Pancreas (tissue), 10 donors: ENCODE results near the gene NFKBIL1. TPM values are rescaled to one million over a fixed set of nuclear protein-coding genes. Genes with fewer than 3 reads are reported as not detected.

Experiments
- ATAC-seq, 4 donors: fragments of 200-7000 bp; cut with Tn5 transposase; one replicate each; pipeline versions ENCODE4 v1.8.0 to v1.9.1; 2020; ENCODE audit warnings: mild to moderate bottlenecking in 4 of 4, moderate library complexity in 4 of 4
- DNase-seq, 6 donors: peaks; one replicate each; pipeline ENCODE4 v3.0.0-alpha.2; 2020
- FAIRE-seq: peaks from 2 replicates; lab custom pipeline; 2012; peaks lifted over from hg19 to GRCh38; lab: Jason Lieb, UNC
- H3K27ac ChIP-seq, 4 donors: fragments of 200-600 bp; sonication (generic); 1 replicate in 3 of 4; 2 replicates in 1 of 4; pipeline versions ENCODE4 v1.5.0 to v1.8.0; 2020
- H3K27me3 ChIP-seq, 4 donors: fragments of 200-600 bp; one replicate each; pipeline ENCODE4 v1.8.0; 2021
- H3K36me3 ChIP-seq, 3 donors: fragments of 200-600 bp; sonication (generic) in 1 of 3; one replicate each; pipeline versions ENCODE4 v1.5.0 to v1.8.0; 2020 to 2021
- H3K4me1 ChIP-seq, 3 donors: fragments of 200-600 bp; one replicate each; pipeline ENCODE4 v1.8.0; 2021
- H3K4me3 ChIP-seq, 4 donors: fragments of 200-600 bp; sonication (generic) in 2 of 4; one replicate each; pipeline versions ENCODE4 v1.5.0 to v1.8.0; 2020 to 2021
- H3K9me3 ChIP-seq, 4 donors: fragments of 200-600 bp; one replicate each; pipeline ENCODE4 v1.8.0; 2021
- CTCF ChIP-seq, 4 donors: fragments of 200-600 bp; sonication (generic) in 3 of 4; IDR thresholded peaks; one replicate each; pipeline versions ENCODE4 v1.5.0 to v1.8.0; 2021; ENCODE audit warnings: antibody characterized with exemption in 4 of 4
- WGBS, 2 donors: extraction: QIAGEN DNeasy Blood & Tissue Kit; methylation state at CpG; one replicate each; pipeline ENCODE4 v1.1.7; 2013; 5-methylcytosine and 5-hydroxymethylcytosine counted together
- intact Hi-C, 3 donors: fragments of 100-400 bp; cut with DNase I; formaldehyde crosslinking; loops; one replicate each; pipeline versions ENCODE4 v1.11.1 to v1.14.2; 2022
- polyA plus RNA-seq, 2 donors: library from polyadenylated mRNA; stranded (reverse); fragments of 200-250 nt; gene quantifications; one replicate each; pipeline ENCODE4 v1.2.3, GENCODE V29; 2013
- total RNA-seq, 6 donors: library from RNA; stranded (reverse); fragmentation: NEBNext Ultra II Directional in 4 of 6; extraction: Animal tissue kit (Norgen Biotek cat#: 25700) in 4 of 6; gene quantifications; one replicate each; pipeline versions ENCODE4 v1.2.1 to v1.2.4, GENCODE V29; 2021 to 2023
- donor health status: healthy with polysubstance abuse.
- donor health status: DM: no; HTN: no; CAD: no; lungs with moderate emphysema.
- donor health status: DM: no; HTN: no; CAD: no.
- donor health status: control.
- donor health status: control.
- donor health status: Bipolar disorder and iron deficiency.
- donor health status: DM: yes; HTN: yes; CAD: no.
- donor health status: DM: no; HTN: no; CAD: no.
- donor health status: DM: no; HTN: no; CAD: no.
- donor health status: DM: yes; HTN: yes; CAD: no.

The NFKBIL1 gene
- total and polyA plus RNA-seq, 8 donors: 12.1 to 46.0 (median 21.5) TPM

GRCh38 chr6:31531162-31531561 is 16.2 kb upstream of the NFKBIL1 start:
- no peak for FAIRE-seq
- WGBS, 2 donors: 82 to 86% methylated on average over 7 of the region's 7 CpGs
- Histone ChIP-seq H3K36me3 (peaks cover 12 to 62% (median 44%) of the 10 kb centered on the region in 3 donors), H3K27me3 (no peaks in the 10 kb centered on the region), H3K9me3 (no peaks in the 10 kb centered on the region), H3K27ac (no peak overlapping the region), H3K4me3 (no peak overlapping the region), H3K4me1 (peaks cover 0 to 10% (median 10%) of the 10 kb centered on the region in 3 donors)
- TF ChIP-seq CTCF (IDR thresholded peaks at IDR 0.05): no peak
- ATAC-seq: no peak
- intact Hi-C loops: no loop called here
- DNase-seq: no peak

- no peak for FAIRE-seq
- peaks cover 0 to 10% (median 10%) of the 10 kb centered on the region in 3 donors for H3K4me1 ChIP-seq
- DNase-seq: no peak
- WGBS, 2 donors: 75 to 80% methylated on average over 9 of the region's 9 CpGs
- H3K9me3 ChIP-seq: no peaks in the 10 kb centered on the region
- no peaks in the 10 kb centered on the region for H3K27me3 ChIP-seq
- no peak overlapping the region for H3K4me3 ChIP-seq
- intact Hi-C loops: no loop called here
- ATAC-seq: no peak
- peaks cover 14 to 70% (median 52%) of the 10 kb centered on the region in 3 donors for H3K36me3 ChIP-seq
- TF ChIP-seq CTCF (IDR thresholded peaks at IDR 0.05): no peak
- H3K27ac ChIP-seq: no peak overlapping the region
Observed at GRCh38 chr6:31531771-31532643, 15.4 kb upstream of the NFKBIL1 start.

- Histone ChIP-seq H3K4me3 (no peak overlapping the region), H3K27me3 (no peaks in the 10 kb centered on the region), H3K27ac (no peak overlapping the region), H3K36me3 (peaks cover 17 to 78% (median 56%) of the 10 kb centered on the region in 3 donors), H3K9me3 (no peaks in the 10 kb centered on the region), H3K4me1 (peaks cover 0 to 10% (median 10%) of the 10 kb centered on the region in 3 donors)
- ATAC-seq (no peak), FAIRE-seq (no peak), DNase-seq (no peak)
- WGBS, 2 donors: 47 to 52% methylated on average over 9 of the region's 9 CpGs
- TF ChIP-seq CTCF (IDR thresholded peaks at IDR 0.05): no peak
- intact Hi-C loops: no loop called here
Observed at GRCh38 chr6:31532644-31533454, 14.6 kb upstream of the NFKBIL1 start.

- Histone ChIP-seq H3K4me3 (no peak overlapping the region), H3K9me3 (no peaks in the 10 kb centered on the region), H3K36me3 (peaks cover 17 to 84% (median 59%) of the 10 kb centered on the region in 3 donors), H3K4me1 (peaks cover 3 to 12% (median 10%) of the 10 kb centered on the region in 3 donors), H3K27me3 (no peaks in the 10 kb centered on the region), H3K27ac (no peak overlapping the region)
- intact Hi-C loops: no loop called here
- ATAC-seq (no peak), DNase-seq (no peak), FAIRE-seq (no peak)
- WGBS, 2 donors: 96 to 100% methylated on average over 1 of the region's 1 CpG
- TF ChIP-seq CTCF (IDR thresholded peaks at IDR 0.05): no peak
Observed at GRCh38 chr6:31533455-31533841, 14.0 kb upstream of the NFKBIL1 start.
